Endodermal cell (in vitro differentiated cells): Measurements from ENCODE around the gene DCLRE1B. TPM values are rescaled to one million over a fixed set of nuclear protein-coding genes. Genes with fewer than 3 reads are reported as not detected.

ENCODE experiments used
- DNase-seq: peaks from one replicate; pipeline ENCODE4 v3.0.0-alpha.2; 2017
- H3K27ac ChIP-seq: 2 replicates; pipeline ENCODE4 v1.5.1; 2013; ENCODE audit warnings: mild to moderate bottlenecking, low read depth, low read length, moderate library complexity
- H3K27me3 ChIP-seq: 2 replicates; pipeline ENCODE4 v1.6.1; 2013; ENCODE audit warnings: mild to moderate bottlenecking, low read length, moderate library complexity; ENCODE audit not compliant: insufficient read depth, control insufficient read depth, poor library complexity, severe bottlenecking
- H3K36me3 ChIP-seq: 2 replicates; pipeline ENCODE4 v1.7.0; 2013; ENCODE audit warnings: mild to moderate bottlenecking, low read length, moderate library complexity; ENCODE audit not compliant: control insufficient read depth, insufficient read depth
- H3K4me1 ChIP-seq: one replicate; pipeline ENCODE4 v1.7.0; 2013; ENCODE audit warnings: low read length; ENCODE audit not compliant: control insufficient read depth, insufficient read depth
- H3K4me3 ChIP-seq: 2 replicates; pipeline ENCODE4 v1.5.1; 2013; ENCODE audit warnings: mild to moderate bottlenecking, low read length, moderate library complexity
- H3K9ac ChIP-seq: 2 replicates; pipeline ENCODE4 v1.6.1; 2013; ENCODE audit warnings: mild to moderate bottlenecking, low read length, moderate library complexity; ENCODE audit not compliant: poor library complexity, severe bottlenecking; ENCODE audit errors: extremely low read depth
- H3K9me3 ChIP-seq: 2 replicates; pipeline ENCODE4 v1.6.1; 2013; ENCODE audit warnings: mild to moderate bottlenecking, low read length, moderate library complexity; ENCODE audit not compliant: control insufficient read depth
- H3K27ac Mint-ChIP-seq: 2 replicates; pipeline ENCODE4 v1.8.0; 2020; ENCODE audit warnings: mixed read lengths
- H3K27me3 Mint-ChIP-seq: 2 replicates; pipeline ENCODE4 v1.8.0; 2021; ENCODE audit warnings: mild to moderate bottlenecking, mixed read lengths; ENCODE audit not compliant: insufficient read depth
- H3K36me3 Mint-ChIP-seq: 2 replicates; pipeline ENCODE4 v1.8.0; 2020; ENCODE audit warnings: low read depth, mixed read lengths
- H3K4me1 Mint-ChIP-seq: 2 replicates; pipeline ENCODE4 v1.8.0; 2020; ENCODE audit warnings: mixed read lengths
- H3K4me3 Mint-ChIP-seq: 2 replicates; pipeline ENCODE4 v1.8.0; 2020; ENCODE audit warnings: mild to moderate bottlenecking, moderate library complexity, mixed read lengths
- H3K9me3 Mint-ChIP-seq: 2 replicates; pipeline ENCODE4 v1.8.0; 2020; ENCODE audit warnings: mild to moderate bottlenecking, mixed read lengths
- WGBS, 2 experiments: methylation state at CpG; one replicate each; pipeline versions ENCODE4 v1.1.5 to v1.1.7; 2013; ENCODE audit warnings: missing lambda C conversion rate in 2 of 2, mixed read lengths in 1 of 2; ENCODE audit not compliant: insufficient coverage in 1 of 2, insufficient read length in 1 of 2; 5-methylcytosine and 5-hydroxymethylcytosine counted together
- total RNA-seq, 2 donors: library from RNA; stranded (reverse); fragmentation: NEBNext Ultra II Directional in 1 of 2; extraction: Animal tissue kit (Norgen Biotek cat#: 25700) in 1 of 2; gene quantifications; 2 replicates in 1 of 2; 3 replicates in 1 of 2; pipeline ENCODE4 v1.2.1, GENCODE V29; 2021
- TF ChIP-seq, protein P1 (sequence below): fragments of 200-600 bp; sonication (generic); conservative IDR thresholded peaks from 2 replicates; pipeline ENCODE4 v1.5.0; 2021; ENCODE audit warnings: antibody characterized with exemption, mild to moderate bottlenecking

The DCLRE1B gene
- total RNA-seq, 2 donors from 2014 or later: 7.4 to 11.0 TPM

DNA sequence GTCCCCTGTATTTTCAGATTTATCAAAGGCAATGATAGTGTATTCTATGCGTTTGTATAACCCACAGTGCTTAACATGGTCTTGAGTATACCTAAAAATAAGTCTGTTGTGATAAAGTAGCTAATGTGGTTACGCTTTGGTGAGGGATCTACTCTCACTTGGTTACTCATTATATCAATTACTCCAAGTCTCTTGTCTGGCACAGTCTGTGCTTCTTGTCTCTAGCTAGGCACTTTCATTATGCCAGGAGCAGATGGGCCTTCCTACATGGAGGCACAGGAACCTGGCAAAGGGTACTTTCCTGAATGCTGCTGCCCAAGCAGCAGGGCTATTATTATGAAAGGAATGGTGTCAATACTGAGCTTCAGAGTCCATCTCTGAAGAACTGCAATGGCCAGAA, 29.4 kb upstream of the DCLRE1B start:
- Histone ChIP-seq H3K4me1 (no peaks in the 10 kb centered on the region), H3K9me3 (no peaks in the 10 kb centered on the region), H3K9ac (no peak overlapping the region), H3K4me3 (no peak overlapping the region), H3K36me3 (no peaks in the 10 kb centered on the region), H3K27ac (no peak overlapping the region), H3K27me3 (no peaks in the 10 kb centered on the region)
- WGBS, 2 experiments: 85 to 92% methylated on average over 2 of the region's 2 CpGs
- Mint-ChIP-seq H3K27ac (no peak overlapping the region), H3K36me3 (no peaks in the 10 kb centered on the region), H3K4me1 (peaks cover 28% of the 10 kb centered on the region), H3K9me3 (no peaks in the 10 kb centered on the region), H3K4me3 (no peak overlapping the region), H3K27me3 (no peaks in the 10 kb centered on the region)
- TF ChIP-seq, protein P1, sequence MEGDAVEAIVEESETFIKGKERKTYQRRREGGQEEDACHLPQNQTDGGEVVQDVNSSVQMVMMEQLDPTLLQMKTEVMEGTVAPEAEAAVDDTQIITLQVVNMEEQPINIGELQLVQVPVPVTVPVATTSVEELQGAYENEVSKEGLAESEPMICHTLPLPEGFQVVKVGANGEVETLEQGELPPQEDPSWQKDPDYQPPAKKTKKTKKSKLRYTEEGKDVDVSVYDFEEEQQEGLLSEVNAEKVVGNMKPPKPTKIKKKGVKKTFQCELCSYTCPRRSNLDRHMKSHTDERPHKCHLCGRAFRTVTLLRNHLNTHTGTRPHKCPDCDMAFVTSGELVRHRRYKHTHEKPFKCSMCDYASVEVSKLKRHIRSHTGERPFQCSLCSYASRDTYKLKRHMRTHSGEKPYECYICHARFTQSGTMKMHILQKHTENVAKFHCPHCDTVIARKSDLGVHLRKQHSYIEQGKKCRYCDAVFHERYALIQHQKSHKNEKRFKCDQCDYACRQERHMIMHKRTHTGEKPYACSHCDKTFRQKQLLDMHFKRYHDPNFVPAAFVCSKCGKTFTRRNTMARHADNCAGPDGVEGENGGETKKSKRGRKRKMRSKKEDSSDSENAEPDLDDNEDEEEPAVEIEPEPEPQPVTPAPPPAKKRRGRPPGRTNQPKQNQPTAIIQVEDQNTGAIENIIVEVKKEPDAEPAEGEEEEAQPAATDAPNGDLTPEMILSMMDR: no peak
- DNase-seq: no peak

DNA sequence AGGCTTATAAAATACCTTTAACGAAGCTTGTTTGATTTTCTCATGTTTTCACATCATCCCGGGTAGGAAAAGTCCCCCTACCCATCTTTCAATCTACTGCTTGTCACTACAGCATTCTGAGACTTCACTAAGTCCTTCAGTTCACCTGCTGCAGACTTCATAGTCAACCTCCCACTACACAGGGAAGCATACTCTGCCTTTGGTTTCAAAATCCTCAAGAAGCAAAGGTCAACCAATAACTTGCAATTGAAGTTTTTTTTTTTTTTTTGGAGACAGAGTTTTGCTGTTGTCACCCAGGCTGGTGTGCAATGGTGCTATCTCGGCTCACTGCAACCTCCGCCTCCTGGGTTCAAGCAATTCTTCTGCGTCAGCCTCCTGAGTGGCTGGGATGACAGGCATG, 28.9 kb upstream of the DCLRE1B start:
- no peaks in the 10 kb centered on the region for H3K9me3 Mint-ChIP-seq
- WGBS, 2 experiments: 91 to 94% methylated on average over 2 to 5 of the region's 5 CpGs

DNA sequence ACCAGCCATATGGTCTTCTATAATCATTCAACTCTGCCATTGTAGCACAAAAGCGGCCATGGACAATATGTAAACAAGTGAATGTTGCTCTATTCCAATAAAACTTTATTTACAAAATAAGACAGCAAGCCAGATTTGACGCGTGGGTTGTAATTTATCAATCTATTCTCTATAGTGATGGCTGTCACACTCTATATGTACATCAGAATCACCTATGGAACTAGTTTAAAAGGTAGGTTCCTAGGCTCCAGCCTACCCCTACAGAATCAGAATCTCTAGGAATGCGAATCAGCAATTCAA, 25.4 kb upstream of the DCLRE1B start:
- H3K4me1 ChIP-seq: no peaks in the 10 kb centered on the region
- no peak overlapping the region for H3K27ac ChIP-seq
- H3K27ac Mint-ChIP-seq: no peak overlapping the region
- H3K9me3 ChIP-seq: no peaks in the 10 kb centered on the region
- no peaks in the 10 kb centered on the region for H3K36me3 Mint-ChIP-seq
- no peak overlapping the region for H3K9ac ChIP-seq
- WGBS, 2 experiments: 80 to 97% methylated on average over 1 to 4 of the region's 4 CpGs
- peaks cover 29% of the 10 kb centered on the region for H3K4me1 Mint-ChIP-seq
- H3K4me3 ChIP-seq: no peak overlapping the region
- no peak for DNase-seq
- H3K36me3 ChIP-seq: no peaks in the 10 kb centered on the region
- TF ChIP-seq, protein P1: no peak
- no peaks in the 10 kb centered on the region for H3K27me3 Mint-ChIP-seq
- H3K27me3 ChIP-seq: no peaks in the 10 kb centered on the region
- no peak overlapping the region for H3K4me3 Mint-ChIP-seq
- H3K9me3 Mint-ChIP-seq: no peaks in the 10 kb centered on the region

More for the DNA sequence above, 28.9 kb upstream of the DCLRE1B start:
- H3K4me1 ChIP-seq: no peaks in the 10 kb centered on the region
- Mint-ChIP-seq H3K4me1 (peaks cover 33% of the 10 kb centered on the region), H3K36me3 (no peaks in the 10 kb centered on the region), H3K27ac (no peak overlapping the region), H3K27me3 (no peaks in the 10 kb centered on the region), H3K4me3 (no peak overlapping the region)
- H3K36me3 ChIP-seq: no peaks in the 10 kb centered on the region
- H3K9ac ChIP-seq: no peak overlapping the region
- no peak overlapping the region for H3K4me3 ChIP-seq
- H3K27ac ChIP-seq: no peak overlapping the region
- no peaks in the 10 kb centered on the region for H3K27me3 ChIP-seq
- no peak for DNase-seq
- TF ChIP-seq, protein P1: no peak
- no peaks in the 10 kb centered on the region for H3K9me3 ChIP-seq
